HepG2 (cell line): ENCODE results near the gene CSK. TPM values are rescaled to one million over a fixed set of nuclear protein-coding genes. Genes with fewer than 3 reads are reported as not detected.

ENCODE experiments used
- FOSL1 ChIP-seq: sonication (generic); formaldehyde crosslinking; IDR thresholded peaks from 2 replicates; pipeline ENCODE4 v1.9.0; 2021; ENCODE audit warnings: missing genetic modification reagents, borderline replicate concordance
- MZF1 ChIP-seq: sonication (generic); formaldehyde crosslinking; IDR thresholded peaks from 2 replicates; pipeline ENCODE4 v1.8.1; 2023; ENCODE audit warnings: mild to moderate bottlenecking, missing genetic modification reagents, borderline replicate concordance
- NR2F1 ChIP-seq, 2 experiments: fragments of 450-650 bp in 1 of 2; formaldehyde crosslinking in 1 of 2; IDR thresholded peaks; 2 replicates each; pipeline versions ENCODE4 v1.5.0 to v1.6.1; 2016 to 2020; ENCODE audit warnings: mild to moderate bottlenecking in 1 of 2, missing compliant biosample characterization in 1 of 2, missing genetic modification reagents in 1 of 2, moderate library complexity in 1 of 2
- PHF8 ChIP-seq: sonication (generic); formaldehyde crosslinking; IDR thresholded peaks from 2 replicates; pipeline ENCODE4 v1.5.0; 2020; ENCODE audit warnings: missing genetic modification reagents
- SIN3B ChIP-seq: fragments of 150-350 bp; IDR thresholded peaks from 2 replicates; pipeline ENCODE4 v1.6.1; 2014; ENCODE audit warnings: low read length
- SRSF9 ChIP-seq: fragments of 200-400 bp; formaldehyde crosslinking; IDR thresholded peaks from 2 replicates; pipeline ENCODE4 v1.6.1; 2018; ENCODE audit warnings: borderline replicate concordance, mild to moderate bottlenecking, low read depth, low read length; ENCODE audit not compliant: insufficient read depth, poor library complexity, severe bottlenecking
- ZFP90 ChIP-seq: sonication (generic); formaldehyde crosslinking; IDR thresholded peaks from 2 replicates; pipeline ENCODE4 v1.8.0; 2022; ENCODE audit warnings: missing genetic modification reagents, mild to moderate bottlenecking, inconsistent platforms, borderline replicate concordance
- ZNF780A ChIP-seq: sonication (generic); formaldehyde crosslinking; IDR thresholded peaks from 2 replicates; pipeline ENCODE4 v1.8.0; 2022; ENCODE audit warnings: mild to moderate bottlenecking, missing genetic modification reagents, moderate library complexity
- polyA plus RNA-seq, 8 experiments: library from polyadenylated mRNA; depleted of rRNA in 3 of 8; stranded (reverse) in 7 of 8; unstranded in 1 of 8; fragments of >200 nt; fragmentation: Illumina TruSeq in 4 of 8; extraction: Trizol in 4 of 8; gene quantifications; 2 replicates each; pipeline versions ENCODE4 v1.2.1 to v1.2.3, GENCODE V29; 2011 to 2016; ENCODE audit warnings: low read depth in 4 of 8, missing spikeins in 1 of 8, mixed read lengths in 1 of 8; ENCODE audit not compliant: insufficient read depth in 1 of 8
- total RNA-seq, 5 experiments: library from RNA; depleted of rRNA; stranded (reverse); fragments of >200 nt; fragmentation: Illumina TruSeq; extraction: Trizol; gene quantifications; 2 replicates each; pipeline ENCODE4 v1.2.3, GENCODE V29; 2016; ENCODE audit warnings: low read depth in 1 of 5
- TF ChIP-seq, protein P1 (sequence below): sonication (generic); formaldehyde crosslinking; IDR thresholded peaks from 2 replicates; pipeline ENCODE4 v1.8.0; 2022; ENCODE audit warnings: mild to moderate bottlenecking, missing genetic modification reagents, borderline replicate concordance
- TF ChIP-seq, protein P2 (sequence below): sonication (generic); formaldehyde crosslinking; IDR thresholded peaks from 2 replicates; pipeline ENCODE4 v1.4.0; 2020; ENCODE audit warnings: missing genetic modification reagents, mild to moderate bottlenecking, borderline replicate concordance

The CSK gene
- total and polyA plus RNA-seq, 2 of the 13 experiments (the other 11 are each of a cell fraction or from before 2014, with no cell fraction given): 12.5 to 21.3 TPM

DNA sequence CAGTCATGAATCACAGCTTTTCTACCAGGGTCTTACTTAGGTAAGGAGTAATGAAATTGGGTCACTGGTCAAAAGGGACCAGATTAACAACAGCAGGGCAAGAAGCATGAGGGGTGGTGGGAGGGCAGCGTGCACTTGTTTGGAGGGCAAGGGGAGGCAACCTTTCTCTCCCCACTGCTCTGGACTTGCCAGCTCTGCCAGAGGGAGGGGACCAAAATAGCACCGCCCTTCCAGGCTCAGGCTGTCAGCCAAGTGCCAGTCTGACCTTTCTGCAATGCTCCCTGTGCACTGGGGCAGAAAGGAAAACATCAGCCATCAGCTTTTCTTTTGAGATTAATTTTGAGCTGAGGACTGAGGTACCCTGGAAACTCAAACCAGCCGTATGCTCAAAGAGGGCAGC lies 65.6 kb downstream of the CSK start (continued):
- no peak for TF ChIP-seq NR2F1 (CRISPR knock-in tag; IDR thresholded peaks at IDR 0.05)
- no peak for TF ChIP-seq FOSL1 (CRISPR knock-in tag)
- no peak for TF ChIP-seq ZFP90 (CRISPR knock-in tag)
- TF ChIP-seq ZNF780A: no peak
- no peak for TF ChIP-seq MZF1 (CRISPR knock-in tag)
- TF ChIP-seq SIN3B: no peak
- TF ChIP-seq, protein P1, sequence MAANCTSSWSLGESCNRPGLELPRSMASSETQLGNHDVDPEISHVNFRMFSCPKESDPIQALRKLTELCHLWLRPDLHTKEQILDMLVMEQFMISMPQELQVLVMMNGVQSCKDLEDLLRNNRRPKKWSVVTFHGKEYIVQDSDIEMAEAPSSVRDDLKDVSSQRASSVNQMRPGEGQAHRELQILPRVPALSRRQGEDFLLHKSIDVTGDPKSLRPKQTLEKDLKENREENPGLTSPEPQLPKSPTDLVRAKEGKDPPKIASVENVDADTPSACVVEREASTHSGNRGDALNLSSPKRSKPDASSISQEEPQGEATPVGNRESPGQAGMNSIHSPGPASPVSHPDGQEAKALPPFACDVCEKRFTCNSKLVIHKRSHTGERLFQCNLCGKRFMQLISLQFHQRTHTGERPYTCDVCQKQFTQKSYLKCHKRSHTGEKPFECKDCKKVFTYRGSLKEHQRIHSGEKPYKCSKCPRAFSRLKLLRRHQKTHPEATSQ (CRISPR knock-in tag): no peak
- TF ChIP-seq, protein P2, sequence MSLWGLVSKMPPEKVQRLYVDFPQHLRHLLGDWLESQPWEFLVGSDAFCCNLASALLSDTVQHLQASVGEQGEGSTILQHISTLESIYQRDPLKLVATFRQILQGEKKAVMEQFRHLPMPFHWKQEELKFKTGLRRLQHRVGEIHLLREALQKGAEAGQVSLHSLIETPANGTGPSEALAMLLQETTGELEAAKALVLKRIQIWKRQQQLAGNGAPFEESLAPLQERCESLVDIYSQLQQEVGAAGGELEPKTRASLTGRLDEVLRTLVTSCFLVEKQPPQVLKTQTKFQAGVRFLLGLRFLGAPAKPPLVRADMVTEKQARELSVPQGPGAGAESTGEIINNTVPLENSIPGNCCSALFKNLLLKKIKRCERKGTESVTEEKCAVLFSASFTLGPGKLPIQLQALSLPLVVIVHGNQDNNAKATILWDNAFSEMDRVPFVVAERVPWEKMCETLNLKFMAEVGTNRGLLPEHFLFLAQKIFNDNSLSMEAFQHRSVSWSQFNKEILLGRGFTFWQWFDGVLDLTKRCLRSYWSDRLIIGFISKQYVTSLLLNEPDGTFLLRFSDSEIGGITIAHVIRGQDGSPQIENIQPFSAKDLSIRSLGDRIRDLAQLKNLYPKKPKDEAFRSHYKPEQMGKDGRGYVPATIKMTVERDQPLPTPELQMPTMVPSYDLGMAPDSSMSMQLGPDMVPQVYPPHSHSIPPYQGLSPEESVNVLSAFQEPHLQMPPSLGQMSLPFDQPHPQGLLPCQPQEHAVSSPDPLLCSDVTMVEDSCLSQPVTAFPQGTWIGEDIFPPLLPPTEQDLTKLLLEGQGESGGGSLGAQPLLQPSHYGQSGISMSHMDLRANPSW (CRISPR knock-in tag): no peak
- TF ChIP-seq SRSF9: no peak
- TF ChIP-seq PHF8: no peak
